Measurements from ENCODE around the gene SFSWAP. TPM values are rescaled to one million over a fixed set of nuclear protein-coding genes. Genes with fewer than 3 reads are reported as not detected.

Gene SFSWAP
- total RNA-seq, 4 donors from 2014 or later, result 12.8 to 39.5 (median 25.9) TPM

GRCh38 chr12:131841547-131841946 is 130.7 kb downstream of the SFSWAP start:
- no peak for DNase-seq
- H3K27ac ChIP-seq, result no peak overlapping the region
- intact Hi-C loops (cut with DNase I), result loop anchor here (10.0 kb wide), 1 partner anchor 163 kb away; no protein-coding TSS in a partner anchor
- no peak overlapping the region for H3K4me3 ChIP-seq
- peaks cover 0 to 16% (median 0%) of the 10 kb centered on the region in 4 donors for H3K27me3 ChIP-seq
- peaks cover 0 to 4% (median 0%) of the 10 kb centered on the region in 3 donors for H3K36me3 ChIP-seq
- no peaks in the 10 kb centered on the region for H3K9me3 ChIP-seq
- 100% methylated on average over 2 of the region's 22 CpGs; no CpG with 5 or more reads in 1 of the 2 donors for WGBS, 2 donors
- H3K4me1 ChIP-seq, result no peaks in the 10 kb centered on the region
- no peak for TF ChIP-seq POLR2A (IDR thresholded peaks at IDR 0.05)
- no peak for TF ChIP-seq CTCF (IDR thresholded peaks at IDR 0.05)

- Histone ChIP-seq H3K4me1 (no peaks in the 10 kb centered on the region), H3K36me3 (peaks cover 0 to 4% (median 0%) of the 10 kb centered on the region in 3 donors), H3K9me3 (no peaks in the 10 kb centered on the region), H3K4me3 (no peak overlapping the region), H3K27me3 (peaks cover 0 to 12% (median 0%) of the 10 kb centered on the region in 4 donors), H3K27ac (no peak overlapping the region)
- TF ChIP-seq POLR2A (IDR thresholded peaks at IDR 0.05), result no peak
- no peak for TF ChIP-seq CTCF (IDR thresholded peaks at IDR 0.05)
- no peak for DNase-seq
- 77 to 93% methylated on average over 7 to 14 of the region's 15 CpGs for whole genome bisulfite sequencing, 2 donors
- intact Hi-C loops (cut with DNase I), result loop anchor here (10.0 kb wide), 1 partner anchor 163 kb away; no protein-coding TSS in a partner anchor
Observed at GRCh38 chr12:131842169-131842568, 131.3 kb downstream of the SFSWAP start.

- WGBS, 2 donors, result 70 to 82% methylated on average over 4 to 7 of the region's 16 CpGs
- Histone ChIP-seq H3K27me3 (peaks cover 0 to under 1% (median 0%) of the 10 kb centered on the region in 4 donors), H3K9me3 (no peaks in the 10 kb centered on the region), H3K36me3 (peaks cover 0 to 4% (median 0%) of the 10 kb centered on the region in 3 donors), H3K27ac (no peak overlapping the region), H3K4me3 (no peak overlapping the region), H3K4me1 (no peaks in the 10 kb centered on the region)
- TF ChIP-seq POLR2A (IDR thresholded peaks at IDR 0.05), result no peak
- no peak for TF ChIP-seq CTCF (IDR thresholded peaks at IDR 0.05)
- no peak for DNase-seq
- intact Hi-C loops (cut with DNase I), result loop anchor here (10.0 kb wide), 1 partner anchor 161 kb away; no protein-coding TSS in a partner anchor
Observed at GRCh38 chr12:131843527-131843926, 132.6 kb downstream of the SFSWAP start.

GRCh38 chr12:131844140-131844539 is 133.2 kb downstream of the SFSWAP start:
- TF ChIP-seq POLR2A (IDR thresholded peaks at IDR 0.05) (no peak), CTCF (IDR thresholded peaks at IDR 0.05) (no peak)
- Histone ChIP-seq H3K27ac (no peak overlapping the region), H3K27me3 (no peaks in the 10 kb centered on the region), H3K36me3 (peaks cover 0 to 4% (median 0%) of the 10 kb centered on the region in 3 donors), H3K4me1 (no peaks in the 10 kb centered on the region), H3K4me3 (no peak overlapping the region), H3K9me3 (no peaks in the 10 kb centered on the region)
- 90 to 95% methylated on average over 6 to 8 of the region's 11 CpGs for WGBS, 2 donors
- intact Hi-C loops (cut with DNase I), result loop anchor here (10.0 kb wide), 1 partner anchor 161 kb away; no protein-coding TSS in a partner anchor
- no peak for DNase-seq

- intact Hi-C loops (cut with DNase I), result loop anchor here (10.0 kb wide), 1 partner anchor 160 kb away; no protein-coding TSS in a partner anchor
- Histone ChIP-seq H3K27me3 (no peaks in the 10 kb centered on the region), H3K9me3 (no peaks in the 10 kb centered on the region), H3K27ac (no peak overlapping the region), H3K4me3 (no peak overlapping the region), H3K36me3 (peaks cover 0 to 4% (median 0%) of the 10 kb centered on the region in 3 donors), H3K4me1 (no peaks in the 10 kb centered on the region)
- DNase-seq, result no peak
- WGBS, 2 donors, result 87 to 94% methylated on average over 3 to 14 of the region's 25 CpGs
- TF ChIP-seq CTCF (IDR thresholded peaks at IDR 0.05) (no peak), POLR2A (IDR thresholded peaks at IDR 0.05) (no peak)
Observed at GRCh38 chr12:131844656-131845055, 133.8 kb downstream of the SFSWAP start.
